HepG2 (cell line): ENCODE measurements around the gene RASGRP1. TPM values are rescaled to one million over a fixed set of nuclear protein-coding genes. Genes with fewer than 3 reads are reported as not detected.
A peak's percentile ranks its signal among the peaks of the same experiment; 100 is the strongest.

Source experiments
- ATAC-seq: fragments of 200-7000 bp; cut with Tn5 transposase; 3 replicates; pipeline ENCODE4 v1.9.1; 2020; ENCODE audit warnings: mild to moderate bottlenecking, moderate library complexity
- BruUV-seq: library from RNA; stranded (reverse); fragments of 400-500 nt; replicated peaks from 2 replicates; lab custom pipeline; 2021; lab: Mats Ljungman, UMichigan
- CTCF ChIA-PET: fragments of 300-600 bp; formaldehyde crosslinking; extraction: SDS; loops from one replicate; lab custom pipeline; 2021; ENCODE audit warnings: low total read pairs, inconsistent platforms, low intra/inter-chr PET ratio; lab: Yijun Ruan, JAX
- POLR2A ChIA-PET: fragments of 350-600 bp; sonication (Branson Sonifier 250); formaldehyde crosslinking; loops from one replicate; lab custom pipeline; 2020; ENCODE audit warnings: antibody characterized with exemption, inconsistent platforms; lab: Yijun Ruan, JAX
- DNase-seq: peaks from one replicate; pipeline ENCODE4 v3.0.0-alpha.2; 2015; ENCODE audit warnings: low spot score
- FAIRE-seq: peaks from 3 replicates; lab custom pipeline; 2011; peaks lifted over from hg19 to GRCh38; lab: Jason Lieb, UNC
- H2AFZ ChIP-seq: one replicate; pipeline ENCODE4 v1.6.1; 2011; ENCODE audit warnings: low read length, inconsistent platforms
- H3K27ac ChIP-seq: fragments of 300-600 bp; 3 replicates; pipeline ENCODE4 v1.8.0; 2011; ENCODE audit warnings: mixed run types, mild to moderate bottlenecking, mixed read lengths, low read length, inconsistent platforms; ENCODE audit not compliant: insufficient read depth; ENCODE audit errors: extremely low read length
- H3K27me3 ChIP-seq, 2 experiments: fragments of 200-600 bp in 1 of 2; 2 replicates in 1 of 2; 3 replicates in 1 of 2; pipeline versions ENCODE4 v1.6.0 to v1.8.0; 2011; ENCODE audit warnings: low read length in 2 of 2, mild to moderate bottlenecking in 2 of 2, moderate library complexity in 2 of 2, inconsistent platforms in 1 of 2; ENCODE audit not compliant: insufficient read depth in 2 of 2, control insufficient read depth in 1 of 2
- H3K36me3 ChIP-seq, 2 experiments: fragments of 200-600 bp in 1 of 2; replicated peaks in 1 of 2; 2 replicates in 1 of 2; 3 replicates in 1 of 2; pipeline versions ENCODE4 v1.5.1 to v1.8.0; 2011; ENCODE audit warnings: low read length in 2 of 2, inconsistent platforms in 1 of 2; ENCODE audit not compliant: insufficient read depth in 2 of 2, control insufficient read depth in 1 of 2
- H3K4me1 ChIP-seq: 2 replicates; pipeline ENCODE4 v1.5.1; 2012; ENCODE audit warnings: low read length, inconsistent platforms; ENCODE audit not compliant: insufficient read depth
- H3K4me2 ChIP-seq: 2 replicates; pipeline ENCODE4 v1.6.0; 2011; ENCODE audit warnings: low read depth, low read length, inconsistent platforms
- H3K4me3 ChIP-seq, 3 experiments: fragments of 200-600 bp in 1 of 3; sonication (generic), shearing (Covaris generic) in 1 of 3; replicated peaks in 1 of 3; 2 replicates each; pipeline ENCODE4 v1.5.1; 2011 to 2016; ENCODE audit warnings: low read length in 3 of 3, inconsistent platforms in 2 of 3, low read depth in 2 of 3, mild to moderate bottlenecking in 2 of 3, control low read depth in 1 of 3, mixed read lengths in 1 of 3; ENCODE audit not compliant: insufficient read depth in 1 of 3
- H3K79me2 ChIP-seq: one replicate; pipeline ENCODE4 v1.6.1; 2011; ENCODE audit warnings: low read length, inconsistent platforms; ENCODE audit not compliant: insufficient read depth
- H3K9ac ChIP-seq: 2 replicates; pipeline ENCODE4 v1.6.0; 2011; ENCODE audit warnings: mild to moderate bottlenecking, low read depth, low read length, inconsistent platforms; ENCODE audit not compliant: insufficient read depth
- H3K9me3 ChIP-seq: 2 replicates; pipeline ENCODE4 v1.5.1; 2012; ENCODE audit warnings: mild to moderate bottlenecking, low read length
- H4K20me1 ChIP-seq: 2 replicates; pipeline ENCODE4 v1.6.0; 2011; ENCODE audit warnings: inconsistent platforms, mild to moderate bottlenecking, low read length, moderate library complexity; ENCODE audit not compliant: insufficient read depth
- CEBPB ChIP-seq: IDR thresholded peaks from 2 replicates; pipeline ENCODE4 v1.6.1; 2011; ENCODE audit warnings: low read depth, low read length, improper control_type of control experiment, borderline replicate concordance
- ETV5 ChIP-seq: IDR thresholded peaks from 2 replicates; pipeline ENCODE4 v1.6.1; 2018; ENCODE audit warnings: missing biosample characterization, missing genetic modification reagents, inconsistent platforms, borderline replicate concordance
- FOXO4 ChIP-seq: sonication (generic); formaldehyde crosslinking; conservative IDR thresholded peaks from 2 replicates; pipeline ENCODE4 v1.8.1; 2023; ENCODE audit warnings: missing genetic modification reagents
- HNRNPH1 ChIP-seq: fragments of 200-400 bp; formaldehyde crosslinking; optimal IDR thresholded peaks from 2 replicates; pipeline ENCODE3; 2017; ENCODE audit warnings: mild to moderate bottlenecking, low read depth, low read length
- MEIS1 ChIP-seq: sonication (generic); formaldehyde crosslinking; IDR thresholded peaks from 2 replicates; pipeline ENCODE4 v1.9.0; 2021; ENCODE audit warnings: mild to moderate bottlenecking, missing genetic modification reagents, moderate library complexity, borderline replicate concordance
- PHF5A ChIP-seq: IDR thresholded peaks from one replicate; pipeline ENCODE4 v1.6.1; 2018; ENCODE audit warnings: low read depth, missing genetic modification reagents; ENCODE audit not compliant: unreplicated experiment
- ZBTB40 ChIP-seq, 2 experiments: fragments of 450-650 bp in 1 of 2; sonication (generic) in 1 of 2; formaldehyde crosslinking in 1 of 2; IDR thresholded peaks; 2 replicates each; pipeline versions ENCODE4 v1.6.1 to v1.8.0; 2016 to 2022; ENCODE audit warnings: antibody characterized with exemption in 1 of 2, mild to moderate bottlenecking in 1 of 2, missing genetic modification reagents in 1 of 2
- WGBS: methylation state at CpG from one replicate; pipeline ENCODE4 v1.1.6; 2017; ENCODE audit warnings: low lambda C conversion rate; 5-methylcytosine and 5-hydroxymethylcytosine counted together
- in situ Hi-C: cut with HindIII; loops from 2 replicates; pipeline ENCODE4 v1.10.0; 2017; ENCODE audit warnings: low pct_unique_long_range_greater_than_20kb; ENCODE audit not compliant: extremely low pct_ligation_motif_present
- intact Hi-C: fragments of 100-400 bp; cut with micrococcal nuclease; formaldehyde crosslinking; loops from one replicate; pipeline ENCODE4 v1.10.0; 2022; ENCODE audit not compliant: unreplicated experiment
- polyA plus RNA-seq, 8 experiments: library from polyadenylated mRNA; depleted of rRNA in 3 of 8; stranded (reverse) in 7 of 8; unstranded in 1 of 8; fragments of >200 nt; fragmentation: Illumina TruSeq in 4 of 8; extraction: Trizol in 4 of 8; gene quantifications; 2 replicates each; pipeline versions ENCODE4 v1.2.1 to v1.2.3, GENCODE V29; 2011 to 2016; ENCODE audit warnings: low read depth in 4 of 8, missing spikeins in 1 of 8, mixed read lengths in 1 of 8; ENCODE audit not compliant: insufficient read depth in 1 of 8
- total RNA-seq, 5 experiments: library from RNA; depleted of rRNA; stranded (reverse); fragments of >200 nt; fragmentation: Illumina TruSeq; extraction: Trizol; gene quantifications; 2 replicates each; pipeline ENCODE4 v1.2.3, GENCODE V29; 2016; ENCODE audit warnings: low read depth in 1 of 5

Gene RASGRP1
- total and polyA plus RNA-seq, 2 of the 13 experiments (the other 11 are each of a cell fraction or from before 2014, with no cell fraction given), result 0.07 TPM; not detected in 1

DNA sequence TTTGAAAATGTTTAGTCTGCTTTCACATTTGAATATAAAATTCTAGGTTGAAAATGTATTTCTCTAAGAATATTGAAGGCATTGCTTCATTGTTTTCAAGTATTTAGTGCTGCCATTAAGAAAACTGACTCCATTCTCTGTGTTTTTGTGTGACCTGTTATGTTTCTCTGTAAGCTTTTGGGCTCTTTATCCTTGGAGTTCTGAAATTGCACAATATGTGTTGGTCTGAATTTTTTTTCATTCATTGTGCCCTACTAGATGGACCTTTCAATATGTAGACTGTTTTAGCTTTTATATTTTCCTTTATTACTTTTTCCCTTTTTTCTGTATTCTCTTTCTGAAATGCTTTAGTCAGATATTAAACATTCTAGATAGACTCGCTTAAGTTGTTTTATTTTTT is 88.5 kb downstream of the RASGRP1 start:
- CTCF ChIA-PET, result no interaction called here
- H3K79me2 ChIP-seq, result no peaks in the 10 kb centered on the region

DNA sequence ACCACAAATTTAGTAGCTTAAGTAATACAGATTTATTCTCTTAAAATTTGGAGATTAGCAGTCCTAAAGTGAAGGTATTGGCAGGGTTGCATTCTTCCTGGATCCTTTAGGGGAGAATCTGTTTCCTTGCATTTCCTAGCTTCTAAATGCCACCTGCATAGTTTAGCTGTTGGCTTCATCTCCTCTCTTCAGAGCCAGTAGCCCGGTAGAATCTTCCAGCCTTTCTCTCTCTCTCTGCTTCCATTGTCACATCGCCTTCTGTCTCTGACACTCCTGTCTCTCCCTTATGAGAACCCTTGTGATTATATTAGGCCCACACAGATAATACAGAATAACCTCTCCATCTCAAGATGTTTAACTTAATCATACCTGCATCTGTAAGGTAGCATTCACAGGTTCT is 89.3 kb downstream of the RASGRP1 start:
- H3K4me1 ChIP-seq, result no peaks in the 10 kb centered on the region
- no peaks in the 10 kb centered on the region for H3K79me2 ChIP-seq
- no peak for FAIRE-seq
- H3K27ac ChIP-seq, result no peak overlapping the region
- no peaks in the 10 kb centered on the region for H3K9me3 ChIP-seq
- no TSS peak for BruUV-seq
- intact Hi-C loops (loop anchor here (10.0 kb wide), 1 partner anchor 89 kb away; the partner anchor contains the start of gene RASGRP1), in situ Hi-C loops (loop anchor here (10.0 kb wide), 1 partner anchor 209 kb away; no protein-coding TSS in a partner anchor)
- H2AFZ ChIP-seq, result no peak overlapping the region
- ChIA-PET CTCF (no interaction called here), POLR2A (no interaction called here)
- H3K36me3 ChIP-seq, result peaks cover 5 to 22% of the 10 kb centered on the region in 2 experiments
- no peak for ATAC-seq
- no peak overlapping the region for H3K4me3 ChIP-seq
- H3K27me3 ChIP-seq, result no peaks in the 10 kb centered on the region
- no peak overlapping the region for H3K9ac ChIP-seq
- 98% methylated on average over 2 of the region's 2 CpGs for WGBS
- H4K20me1 ChIP-seq, result no peaks in the 10 kb centered on the region
- DNase-seq, result no peak
- no peak overlapping the region for H3K4me2 ChIP-seq
- TF ChIP-seq FOXO4 (no peak), ZBTB40 (IDR thresholded peaks at IDR 0.05) (no peak), ZBTB40 (CRISPR knock-in tag; IDR thresholded peaks at IDR 0.05) (no peak), PHF5A (no peak), ETV5 (CRISPR knock-in tag) (no peak), MEIS1 (CRISPR knock-in tag) (no peak)

More for the DNA sequence above, 88.5 kb downstream of the RASGRP1 start:
- no peak for DNase-seq
- Histone ChIP-seq H3K4me2 (no peak overlapping the region), H3K36me3 (peaks cover 5 to 23% of the 10 kb centered on the region in 2 experiments), H3K4me3 (no peak overlapping the region), H3K27me3 (no peaks in the 10 kb centered on the region), H3K27ac (no peak overlapping the region), H4K20me1 (no peaks in the 10 kb centered on the region), H3K4me1 (no peaks in the 10 kb centered on the region), H3K9me3 (no peaks in the 10 kb centered on the region), H3K9ac (no peak overlapping the region), H2AFZ (no peak overlapping the region)
- TF ChIP-seq HNRNPH1 (no peak), CEBPB (peak; percentile 55)
- BruUV-seq, result no TSS peak
- POLR2A ChIA-PET, result no interaction called here
- in situ Hi-C loops (loop anchor here (10.0 kb wide), 1 partner anchor 209 kb away; no protein-coding TSS in a partner anchor), intact Hi-C loops (loop anchor here (10.0 kb wide), 1 partner anchor 89 kb away; the partner anchor contains the start of gene RASGRP1)
- no peak for ATAC-seq
- no peak for FAIRE-seq
- WGBS, result 95% methylated on average over 1 of the region's 1 CpG
